RWPE1 (cell line): ENCODE measurements around the gene SELENOF.
"Not testable (repeated sequence)": the region's sequence is repeated elsewhere in the genome, so short reads cannot be mapped to it uniquely, and the experiment has no call there.

Experiments used
- CTCF ChIA-PET: fragments of 350-600 bp; sonication (Branson Sonifier 250); formaldehyde crosslinking; extraction: SDS; loops from one replicate; lab custom pipeline; 2021; lab: Yijun Ruan, JAX
- POLR2A ChIA-PET: fragments of 400-600 bp; formaldehyde crosslinking; extraction: SDS; loops from one replicate; lab custom pipeline; 2020; ENCODE audit warnings: antibody characterized with exemption; ENCODE audit not compliant: low non-redundant PET; lab: Yijun Ruan, JAX
- DNase-seq: peaks from one replicate; pipeline ENCODE4 v3.0.0; 2012; ENCODE audit warnings: low spot score
- H3K27ac ChIP-seq: fragments of 450-650 bp; 2 replicates; pipeline ENCODE4 v1.5.1; 2017
- TF ChIP-seq, protein P1 (sequence below): fragments of 450-650 bp; conservative IDR thresholded peaks from 2 replicates; pipeline ENCODE4 v1.5.1; 2017; ENCODE audit warnings: low read depth, mild to moderate bottlenecking

SELENOF gene

GRCh38 chr1:86822459-86822858 is 91.5 kb downstream of the SELENOF start:
- no peak overlapping the region for H3K27ac ChIP-seq
- DNase-seq = no peak
- TF ChIP-seq, protein P1, sequence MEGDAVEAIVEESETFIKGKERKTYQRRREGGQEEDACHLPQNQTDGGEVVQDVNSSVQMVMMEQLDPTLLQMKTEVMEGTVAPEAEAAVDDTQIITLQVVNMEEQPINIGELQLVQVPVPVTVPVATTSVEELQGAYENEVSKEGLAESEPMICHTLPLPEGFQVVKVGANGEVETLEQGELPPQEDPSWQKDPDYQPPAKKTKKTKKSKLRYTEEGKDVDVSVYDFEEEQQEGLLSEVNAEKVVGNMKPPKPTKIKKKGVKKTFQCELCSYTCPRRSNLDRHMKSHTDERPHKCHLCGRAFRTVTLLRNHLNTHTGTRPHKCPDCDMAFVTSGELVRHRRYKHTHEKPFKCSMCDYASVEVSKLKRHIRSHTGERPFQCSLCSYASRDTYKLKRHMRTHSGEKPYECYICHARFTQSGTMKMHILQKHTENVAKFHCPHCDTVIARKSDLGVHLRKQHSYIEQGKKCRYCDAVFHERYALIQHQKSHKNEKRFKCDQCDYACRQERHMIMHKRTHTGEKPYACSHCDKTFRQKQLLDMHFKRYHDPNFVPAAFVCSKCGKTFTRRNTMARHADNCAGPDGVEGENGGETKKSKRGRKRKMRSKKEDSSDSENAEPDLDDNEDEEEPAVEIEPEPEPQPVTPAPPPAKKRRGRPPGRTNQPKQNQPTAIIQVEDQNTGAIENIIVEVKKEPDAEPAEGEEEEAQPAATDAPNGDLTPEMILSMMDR = no peak
- CTCF ChIA-PET = interaction anchor here (0.7 kb wide), 1 partner anchor 872 kb away, joined by 3 read pairs; no protein-coding TSS in a partner anchor
- POLR2A ChIA-PET = no interaction called here

DNA sequence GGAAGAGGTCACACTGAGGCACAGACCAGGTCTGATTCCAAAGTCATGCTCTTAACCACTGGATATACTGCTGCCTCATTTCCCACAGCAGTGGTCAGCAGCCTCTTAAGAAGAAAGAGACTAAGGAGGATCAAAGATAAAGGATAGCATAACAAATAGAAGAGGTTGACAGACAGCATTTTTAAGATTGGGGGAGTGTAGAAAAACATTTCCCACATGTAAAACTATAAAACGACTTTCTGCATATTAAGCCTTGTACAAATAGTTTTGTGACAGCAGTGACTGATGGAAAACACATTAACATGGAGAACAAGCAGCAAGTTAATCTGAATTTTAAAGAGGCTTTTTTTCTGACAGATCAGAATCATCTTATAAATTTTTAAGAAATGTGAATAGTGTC is 92.0 kb downstream of the SELENOF start:
- TF ChIP-seq, protein P1 = no peak
- DNase-seq = no peak
- H3K27ac ChIP-seq = no peak overlapping the region
- POLR2A ChIA-PET = no interaction called here
- CTCF ChIA-PET = no interaction called here

DNA sequence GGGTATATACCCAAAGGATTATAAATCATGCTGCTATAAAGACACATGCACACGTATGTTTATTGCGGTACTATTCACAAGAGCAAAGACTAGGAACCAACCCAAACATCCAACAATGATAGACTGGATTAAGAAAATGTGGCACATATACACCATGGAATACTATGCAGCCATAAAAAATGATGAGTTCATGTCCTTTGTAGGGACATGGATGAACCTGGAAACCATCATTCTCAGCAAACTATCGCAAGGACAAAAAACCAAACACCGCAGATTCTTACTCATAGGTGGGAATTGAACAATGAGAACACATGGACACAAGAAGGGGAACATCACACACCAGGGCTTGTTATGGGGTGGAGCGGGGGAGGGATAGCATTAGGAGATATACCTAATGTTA is 94.0 kb downstream of the SELENOF start:
- POLR2A ChIA-PET, CTCF ChIA-PET, DNase-seq, H3K27ac ChIP-seq: not testable (repeated sequence)

DNA sequence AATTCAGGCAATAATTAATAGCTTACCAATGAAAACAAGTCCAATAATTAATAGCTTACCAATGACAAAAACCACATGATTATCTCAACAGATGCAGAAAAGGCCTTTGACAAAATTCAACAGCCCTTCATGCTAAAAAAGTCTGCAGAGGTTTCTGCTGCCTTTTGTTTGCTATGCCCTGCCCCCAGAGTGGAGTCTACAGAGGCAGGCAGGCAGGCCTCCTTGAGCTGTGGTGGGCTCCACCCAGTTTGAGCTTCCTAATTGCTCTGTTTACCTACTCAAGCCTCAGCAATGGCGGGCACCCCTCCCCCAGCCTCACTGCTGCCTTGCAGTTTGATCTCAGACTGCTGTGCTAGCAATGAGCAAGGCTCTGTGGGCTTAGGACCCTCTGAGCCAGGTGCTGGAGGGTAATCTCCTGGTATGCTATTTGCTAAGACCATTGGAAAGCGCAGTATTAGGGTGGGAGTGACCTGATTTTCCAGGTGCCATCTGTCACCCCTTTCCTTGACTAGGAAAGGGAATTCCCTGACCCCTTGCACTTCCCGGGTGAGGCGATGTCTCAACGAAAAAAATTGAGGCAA is 96.6 kb downstream of the SELENOF start:
- POLR2A ChIA-PET, DNase-seq, H3K27ac ChIP-seq, CTCF ChIA-PET: not testable (repeated sequence)

DNA sequence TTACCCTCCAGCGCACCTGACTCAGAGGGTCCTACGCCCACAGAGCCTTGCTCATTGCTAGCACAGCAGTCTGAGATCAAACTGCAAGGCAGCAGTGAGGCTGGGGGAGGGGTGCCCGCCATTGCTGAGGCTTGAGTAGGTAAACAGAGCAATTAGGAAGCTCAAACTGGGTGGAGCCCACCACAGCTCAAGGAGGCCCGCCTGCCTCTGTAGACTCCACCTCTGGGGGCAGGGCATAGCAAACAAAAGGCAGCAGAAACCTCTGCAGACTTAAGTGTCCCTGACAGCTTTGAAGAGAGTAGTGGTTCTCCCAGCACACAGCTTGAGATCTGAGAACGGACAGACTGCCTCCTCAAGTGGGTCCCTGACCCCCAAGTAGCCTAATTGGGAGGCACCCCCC is 99.8 kb downstream of the SELENOF start:
- POLR2A ChIA-PET, H3K27ac ChIP-seq, DNase-seq, CTCF ChIA-PET: not testable (repeated sequence)
